ENCODE measurements around the gene HEATR5B. TPM values are rescaled to one million over a fixed set of nuclear protein-coding genes. Genes with fewer than 3 reads are reported as not detected.

HEATR5B gene
- polyA plus RNA-seq, 3 donors: 3.5 to 21.6 (median 3.8) TPM

DNA sequence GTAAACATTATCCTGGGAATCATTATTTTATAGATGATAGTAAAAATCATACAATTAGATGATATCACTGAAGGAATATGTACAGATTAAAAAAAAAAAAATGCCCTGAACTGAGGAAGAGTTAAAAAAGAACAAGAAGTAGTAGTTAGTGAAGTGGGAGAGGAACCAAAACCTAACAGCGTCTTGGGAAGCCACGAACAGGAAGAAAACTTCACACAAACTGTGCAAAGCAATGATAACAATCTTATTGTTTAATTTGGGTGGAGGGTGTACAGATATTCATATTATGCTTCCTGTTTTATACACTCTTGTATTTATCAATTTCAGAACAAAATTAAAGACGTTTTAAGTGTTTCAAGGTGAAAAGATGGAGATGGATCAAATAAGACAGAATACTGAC, 3.5 kb downstream of the HEATR5B start:
- intact Hi-C loops (cut with micrococcal nuclease): no loop called here
- peaks cover 0 to 2% (median 0%) of the 10 kb centered on the region in 7 donors for H3K9me3 Mint-ChIP-seq
- H3K4me2 ChIP-seq (replicated peaks; ENCODE audit: extremely low read depth, low read length, poor library complexity, severe bottlenecking): peak overlapping the region; percentile 52
- H3K9me3 ChIP-seq (replicated peaks in 1 of 2; ENCODE audit: control insufficient read depth in 1 of 2, insufficient read depth in 1 of 2, low read length in 2 of 2): no peaks in the 10 kb centered on the region
- H3K4me1 ChIP-seq (ENCODE audit: control insufficient read depth in 1 of 2, insufficient read depth in 2 of 2, low read length in 2 of 2): peaks cover 51 to 57% of the 10 kb centered on the region in 2 donors
- TF ChIP-seq CTCF (IDR thresholded peaks at IDR 0.05): no peak
- H2AFZ ChIP-seq (ENCODE audit: insufficient read depth, low read depth, low read length, poor library complexity, severe bottlenecking): no peak overlapping the region
- peak overlapping the region; percentile 72 to 96 (median 94) for H3K27ac Mint-ChIP-seq
- H3K4me3 ChIP-seq (replicated peaks in 1 of 3; ENCODE audit: low read depth in 2 of 3, low read length in 3 of 3): peak overlapping the region in 1 of 3 experiments; percentile 20
- H3K36me3 ChIP-seq (replicated peaks in 1 of 2; ENCODE audit: control insufficient read depth in 1 of 2, insufficient read depth in 2 of 2, low read length in 2 of 2): peaks cover 30 to 40% of the 10 kb centered on the region in 2 donors
- H3K27ac ChIP-seq (ENCODE audit: low read depth in 1 of 2, low read length in 2 of 2): peak overlapping the region in 1 of 2 donors; percentile 81
- H3K36me3 Mint-ChIP-seq: peaks cover 30 to 54% of the 10 kb centered on the region in 2 donors
- no peaks in the 10 kb centered on the region for H4K20me1 ChIP-seq (ENCODE audit: insufficient read depth, low read length)
- H3K27me3 ChIP-seq (ENCODE audit: control insufficient read depth in 2 of 2, insufficient read depth in 2 of 2, low read length in 2 of 2): no peaks in the 10 kb centered on the region
- peak; percentile 11 to 46 (median 34) for DNase-seq
- no peaks in the 10 kb centered on the region for H3K27me3 Mint-ChIP-seq (ENCODE audit: low read depth in 3 of 3)
- WGBS (ENCODE audit: insufficient coverage): no CpG with 5 or more reads among the region's 3 CpGs
- peak overlapping the region in 1 of 2 donors; percentile 58 for H3K4me3 Mint-ChIP-seq
- peaks cover 31% of the 10 kb centered on the region for H3K4me1 Mint-ChIP-seq
- no peak overlapping the region for H3K9ac ChIP-seq (ENCODE audit: insufficient read depth, low read length, poor library complexity, severe bottlenecking)
- H3K79me2 ChIP-seq (ENCODE audit: insufficient read depth, low read length): peaks cover 72% of the 10 kb centered on the region

GRCh38 chr2:37080266-37080665, 3.9 kb downstream of the HEATR5B start:
- Histone ChIP-seq H4K20me1 (ENCODE audit: insufficient read depth, low read length) (no peaks in the 10 kb centered on the region), H2AFZ (ENCODE audit: insufficient read depth, low read depth, low read length, poor library complexity, severe bottlenecking) (no peak overlapping the region), H3K79me2 (ENCODE audit: insufficient read depth, low read length) (peaks cover 70% of the 10 kb centered on the region), H3K27me3 (ENCODE audit: control insufficient read depth in 2 of 2, insufficient read depth in 2 of 2, low read length in 2 of 2) (no peaks in the 10 kb centered on the region), H3K4me1 (ENCODE audit: control insufficient read depth in 1 of 2, insufficient read depth in 2 of 2, low read length in 2 of 2) (peaks cover 48 to 53% of the 10 kb centered on the region in 2 donors), H3K9ac (ENCODE audit: insufficient read depth, low read length, poor library complexity, severe bottlenecking) (no peak overlapping the region), H3K4me2 (replicated peaks; ENCODE audit: extremely low read depth, low read length, poor library complexity, severe bottlenecking) (peak overlapping the region; percentile 52), H3K9me3 (replicated peaks in 1 of 2; ENCODE audit: control insufficient read depth in 1 of 2, insufficient read depth in 1 of 2, low read length in 2 of 2) (no peaks in the 10 kb centered on the region), H3K36me3 (replicated peaks in 1 of 2; ENCODE audit: control insufficient read depth in 1 of 2, insufficient read depth in 2 of 2, low read length in 2 of 2) (peaks cover 34 to 43% of the 10 kb centered on the region in 2 donors), H3K4me3 (replicated peaks in 1 of 3; ENCODE audit: low read depth in 2 of 3, low read length in 3 of 3) (peak overlapping the region in 1 of 3 experiments; percentile 20), H3K27ac (ENCODE audit: low read depth in 1 of 2, low read length in 2 of 2) (peak overlapping the region in 1 of 2 donors; percentile 81)
- TF ChIP-seq CTCF (IDR thresholded peaks at IDR 0.05): no peak
- intact Hi-C loops (cut with micrococcal nuclease): no loop called here
- Mint-ChIP-seq H3K27me3 (ENCODE audit: low read depth in 3 of 3) (no peaks in the 10 kb centered on the region), H3K27ac (peak overlapping the region; percentile 72 to 96 (median 94)), H3K4me1 (peaks cover 31% of the 10 kb centered on the region), H3K9me3 (peaks cover 0 to 2% (median 0%) of the 10 kb centered on the region in 7 donors), H3K36me3 (peaks cover 32 to 57% of the 10 kb centered on the region in 2 donors), H3K4me3 (peak overlapping the region in 1 of 2 donors; percentile 58)
- 17% methylated on average over 1 of the region's 2 CpGs for WGBS (ENCODE audit: insufficient coverage)
- DNase-seq: peak; percentile 34 to 68 (median 61)
